ENCODE data around the gene C10orf62.

GRCh38 chr10:97633921-97634320 is 44.4 kb downstream of the C10orf62 start:
- TF ChIP-seq CTCF (IDR thresholded peaks at IDR 0.05) (peak; percentile 21 to 53 (median 37)), POLR2AphosphoS5 (IDR thresholded peaks at IDR 0.05) (no peak)

Data from transverse colon (tissue), 4 donors.